ENCODE measurements around the gene REX1BD.
"Not testable (repeated sequence)": the region's sequence is repeated elsewhere in the genome, so short reads cannot be mapped to it uniquely, and the experiment has no call there.

Gene REX1BD

DNA sequence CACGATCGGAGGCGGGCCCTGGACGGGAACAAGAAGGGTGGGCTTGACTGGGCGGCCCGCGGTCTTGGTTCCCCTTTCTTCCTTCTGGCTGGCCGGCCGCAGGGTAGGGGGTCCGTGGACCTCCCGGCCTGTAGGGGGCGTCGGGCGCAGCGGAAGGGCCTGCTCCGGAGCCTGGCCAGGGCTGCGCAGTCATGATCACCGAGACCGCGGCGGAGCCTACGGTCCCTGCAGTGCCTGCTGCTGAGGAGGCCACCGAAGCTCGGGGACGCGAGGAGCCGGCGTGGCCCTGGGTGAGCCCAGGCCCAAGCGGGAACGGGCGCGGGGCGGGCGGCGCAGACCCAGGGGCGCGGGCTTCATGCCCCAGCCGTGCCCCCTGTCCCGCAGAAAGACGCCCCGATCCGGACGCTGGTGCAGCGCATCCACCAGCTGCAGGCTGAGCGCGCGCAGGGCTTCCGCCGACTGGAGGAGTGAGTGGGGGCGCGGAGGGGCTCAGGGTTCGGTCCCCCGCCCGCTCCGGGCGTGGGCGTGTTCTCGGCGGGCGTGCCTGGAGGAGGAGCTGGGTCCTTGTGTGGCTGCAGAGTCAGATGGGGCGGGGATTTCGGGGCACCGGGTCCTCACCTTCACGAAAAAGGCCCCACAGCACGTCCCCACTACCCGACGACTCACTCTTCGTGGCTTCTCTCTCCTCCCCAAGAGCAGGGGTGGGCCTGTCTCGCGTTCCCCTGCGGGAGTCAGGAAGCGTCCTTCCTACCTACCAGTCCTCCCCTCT lies at the start of gene REX1BD:
Gene REX1BD (plus strand): TSS at position 188 of the 769 bp plus-strand sequence. CDS start 4 bp downstream, at position 192.
- DNase-seq = peak; percentile 95

DNA sequence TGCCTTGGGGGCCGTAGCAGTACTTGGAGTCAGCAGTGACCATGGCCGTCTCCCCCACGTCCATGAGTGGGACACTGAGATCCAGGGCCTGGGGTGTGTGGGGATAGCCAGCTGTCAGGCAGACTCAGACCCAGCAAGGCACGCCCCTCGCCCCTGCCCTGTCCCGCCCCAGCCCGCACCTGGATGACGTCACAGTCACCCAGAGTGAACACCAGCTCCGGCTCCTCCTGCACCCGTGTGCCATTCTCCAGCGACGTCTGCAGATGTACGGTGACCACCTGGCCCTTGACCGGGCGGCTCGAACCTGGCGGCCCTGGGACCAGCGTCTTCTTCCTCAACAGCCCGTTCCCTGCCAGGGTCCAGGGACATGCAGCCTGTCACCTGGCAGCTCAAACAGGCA lies 49.2 kb upstream of the REX1BD start:
- no peak for DNase-seq

DNA sequence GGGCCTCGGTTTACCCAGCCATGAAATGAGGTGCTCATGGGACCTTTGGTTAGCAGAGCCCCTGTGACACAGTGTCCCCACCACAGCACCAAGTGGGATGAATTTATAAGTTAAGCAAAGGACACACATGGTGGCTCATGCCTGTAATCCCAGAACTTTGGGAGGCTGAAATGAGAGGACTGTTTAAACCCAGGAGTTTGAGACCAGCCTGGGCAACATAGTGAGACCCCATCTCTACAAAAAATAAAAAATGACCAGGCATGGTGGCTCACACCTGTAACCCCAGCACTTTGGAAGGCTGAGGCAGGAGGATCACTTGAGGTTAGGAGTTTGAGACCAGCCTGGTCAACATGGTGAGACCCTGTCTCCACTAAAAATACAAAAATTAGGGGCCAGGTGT lies 48.4 kb upstream of the REX1BD start:
- DNase-seq = not testable (repeated sequence)

DNA sequence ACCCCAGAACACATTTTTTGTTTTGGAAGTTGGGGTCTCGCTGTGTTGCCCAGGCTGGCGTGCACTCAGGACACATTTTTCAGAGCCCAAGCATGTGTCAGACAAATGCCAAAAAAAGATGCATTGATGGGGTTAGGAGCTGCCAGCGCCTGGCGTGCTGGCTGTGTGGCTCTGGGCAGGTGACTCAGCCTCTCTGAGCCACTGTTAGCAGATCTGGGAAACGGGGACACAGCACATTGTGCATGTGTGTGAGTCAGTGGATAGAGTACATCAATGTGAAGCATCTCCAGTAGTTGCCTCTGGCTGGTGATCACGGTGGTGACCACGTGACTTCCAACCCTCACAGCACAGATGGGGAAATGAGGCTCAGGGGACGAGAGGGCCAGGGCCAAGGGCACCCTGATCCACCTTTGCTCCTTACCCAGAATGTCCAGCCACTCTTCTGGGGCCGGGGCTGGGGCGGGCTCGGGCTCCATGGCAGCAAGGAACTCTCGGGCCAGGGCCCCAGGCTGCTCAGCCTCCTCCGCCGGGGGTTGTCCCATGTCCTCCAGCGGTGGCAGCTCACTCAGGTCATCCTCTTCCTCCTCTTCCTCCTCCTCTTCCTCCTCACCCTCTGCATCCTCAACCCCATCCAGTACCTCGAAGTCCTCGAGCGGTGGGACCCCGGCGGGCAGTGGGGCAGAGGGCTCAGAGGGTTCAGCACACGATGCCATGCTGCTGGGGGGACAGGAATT lies 47.2 kb upstream of the REX1BD start:
- DNase-seq = no peak

DNA sequence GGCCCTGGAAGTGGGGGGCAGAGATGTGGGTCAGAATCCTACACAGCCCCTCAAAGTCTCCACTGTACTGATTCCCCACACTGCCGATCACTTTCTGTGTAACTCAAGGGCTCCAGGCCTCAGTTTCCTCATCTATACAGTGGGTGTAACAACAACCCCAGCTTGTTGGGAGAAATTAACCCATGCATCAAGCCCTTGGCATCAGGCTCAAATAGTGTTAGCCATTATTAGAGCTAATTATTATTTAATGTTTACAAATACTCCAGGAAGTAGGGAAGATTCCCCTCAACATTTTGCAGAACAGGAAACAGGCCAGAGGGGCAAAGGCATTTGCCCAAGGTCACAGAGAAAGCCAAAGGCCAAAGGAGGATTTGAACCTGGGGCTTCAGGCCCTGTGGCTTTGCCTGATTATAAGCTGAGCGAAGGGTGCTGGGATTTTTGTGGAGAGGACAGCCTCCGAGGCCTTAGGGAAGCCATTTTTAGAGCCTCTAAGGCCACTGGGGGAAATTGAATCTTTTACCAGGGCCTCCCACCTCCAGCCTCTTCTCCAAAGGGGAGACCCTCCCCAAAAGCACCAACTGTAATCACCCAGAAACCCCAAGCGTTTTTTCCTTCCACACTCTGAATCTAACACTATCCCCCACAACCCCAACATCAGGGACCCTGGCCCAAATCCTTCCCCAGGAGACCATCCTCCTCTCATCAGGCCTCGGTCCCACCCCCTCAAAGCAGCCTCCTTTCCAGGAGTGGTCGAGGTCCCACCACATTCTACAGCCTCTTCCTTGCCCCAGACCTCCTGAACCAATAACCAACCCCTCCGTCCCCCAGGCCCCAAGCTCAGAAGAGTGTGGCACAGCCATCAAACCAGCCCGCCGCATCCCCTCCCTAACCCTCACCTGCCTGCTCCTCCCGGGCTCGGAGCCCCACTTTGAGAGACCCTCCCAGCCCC lies 46.3 kb upstream of the REX1BD start:
- peak; percentile 69 for DNase-seq

DNA sequence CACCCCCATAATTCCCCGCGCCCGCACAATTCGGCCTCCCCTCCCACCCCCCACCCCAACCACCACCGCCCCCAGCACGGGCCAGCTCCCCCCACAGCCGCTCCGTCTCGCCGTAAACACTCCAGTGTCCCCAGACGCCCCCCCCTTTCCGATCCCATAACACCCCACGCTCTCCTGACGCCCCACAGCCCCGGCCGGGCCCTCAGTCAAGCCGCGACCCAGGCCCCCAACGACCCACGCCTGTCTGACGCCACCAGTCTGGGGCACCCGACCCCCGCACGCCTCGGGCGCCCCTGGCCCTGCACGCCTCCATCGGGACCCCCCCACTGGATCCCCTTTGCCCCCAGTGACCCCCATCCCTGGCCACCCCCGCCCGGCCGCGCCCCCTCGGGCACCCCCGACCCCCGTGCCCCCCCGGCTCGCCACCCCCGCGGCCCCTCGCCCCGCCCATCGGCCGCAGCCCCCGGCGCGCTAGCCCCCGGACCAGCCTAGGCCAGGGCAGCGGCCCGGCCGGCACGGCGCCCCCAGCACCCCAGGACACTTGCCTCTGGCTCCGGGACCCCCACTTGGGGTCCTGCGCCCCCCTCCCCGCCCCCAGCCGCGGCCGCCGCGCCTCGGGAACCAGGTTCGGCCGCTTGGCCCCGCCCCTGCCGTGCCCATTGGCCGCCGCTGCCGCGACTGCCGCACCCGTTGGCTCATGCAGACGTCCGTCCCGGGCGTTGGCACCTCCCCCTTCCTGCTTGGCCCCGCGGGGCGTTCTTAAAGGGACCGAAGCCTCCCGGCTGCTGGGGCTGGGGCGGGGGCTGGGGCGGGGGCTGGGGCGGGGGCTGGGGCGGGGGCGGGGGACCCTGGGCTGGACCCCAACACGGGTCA lies 45.4 kb upstream of the REX1BD start, which contains the start of gene FKBP8:
Gene FKBP8 (minus strand): TSS at position 633 of the 873 bp plus-strand sequence. CDS start 1,603 bp downstream, outside the sequence.
- peak; percentile 98 for DNase-seq

DNA sequence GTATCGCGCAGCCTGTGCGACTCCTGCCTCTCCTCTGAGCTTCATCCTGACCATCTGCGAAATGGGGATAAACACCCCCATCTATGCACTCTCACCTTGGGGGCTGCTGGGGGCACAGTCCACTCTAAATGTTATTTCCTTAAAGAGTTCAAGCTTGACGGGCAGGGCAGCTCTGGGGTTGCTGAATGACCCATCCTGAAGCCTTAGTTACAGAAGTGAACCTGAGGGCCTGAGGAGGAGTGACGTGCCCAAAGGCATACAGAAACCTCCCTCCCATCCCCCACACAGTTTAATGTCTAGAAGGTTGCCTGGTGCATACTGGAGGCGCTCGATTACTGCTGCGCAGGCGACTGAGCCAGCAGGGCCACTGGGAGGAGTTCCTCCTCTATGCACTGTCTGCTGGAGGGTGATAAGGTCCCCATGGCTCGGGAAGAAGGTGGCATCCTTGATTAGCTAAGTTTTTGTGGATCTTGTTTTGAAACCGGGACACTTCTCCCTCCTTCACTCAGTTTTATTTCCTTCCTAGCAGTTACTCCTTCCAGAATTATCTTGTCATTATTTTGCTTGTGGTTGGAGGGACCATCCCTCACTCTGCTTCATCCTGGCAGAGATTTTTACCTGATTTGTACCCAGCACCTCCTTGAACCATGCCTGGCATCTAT lies 44.7 kb upstream of the REX1BD start:
- DNase-seq = peak; percentile 82

DNA sequence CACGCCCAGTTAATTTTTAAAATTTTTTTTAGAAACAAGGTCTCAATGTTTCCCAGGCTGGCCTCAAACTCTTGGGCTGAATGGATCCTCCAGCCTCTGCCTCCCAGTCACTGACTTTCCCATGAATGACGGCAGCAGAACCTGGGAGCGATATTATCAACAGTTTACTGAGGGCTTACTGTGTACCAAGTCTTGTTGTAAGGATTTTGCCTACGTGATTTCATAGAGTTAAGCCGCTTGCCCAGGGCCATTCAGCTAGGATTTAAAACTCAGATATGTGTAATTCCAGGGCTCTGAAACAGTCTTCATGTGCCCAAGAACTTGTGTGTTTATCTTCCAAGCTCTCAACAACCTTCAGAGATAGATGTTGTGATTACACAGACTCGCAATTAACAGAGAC lies 37.0 kb upstream of the REX1BD start:
- DNase-seq = no peak

DNA sequence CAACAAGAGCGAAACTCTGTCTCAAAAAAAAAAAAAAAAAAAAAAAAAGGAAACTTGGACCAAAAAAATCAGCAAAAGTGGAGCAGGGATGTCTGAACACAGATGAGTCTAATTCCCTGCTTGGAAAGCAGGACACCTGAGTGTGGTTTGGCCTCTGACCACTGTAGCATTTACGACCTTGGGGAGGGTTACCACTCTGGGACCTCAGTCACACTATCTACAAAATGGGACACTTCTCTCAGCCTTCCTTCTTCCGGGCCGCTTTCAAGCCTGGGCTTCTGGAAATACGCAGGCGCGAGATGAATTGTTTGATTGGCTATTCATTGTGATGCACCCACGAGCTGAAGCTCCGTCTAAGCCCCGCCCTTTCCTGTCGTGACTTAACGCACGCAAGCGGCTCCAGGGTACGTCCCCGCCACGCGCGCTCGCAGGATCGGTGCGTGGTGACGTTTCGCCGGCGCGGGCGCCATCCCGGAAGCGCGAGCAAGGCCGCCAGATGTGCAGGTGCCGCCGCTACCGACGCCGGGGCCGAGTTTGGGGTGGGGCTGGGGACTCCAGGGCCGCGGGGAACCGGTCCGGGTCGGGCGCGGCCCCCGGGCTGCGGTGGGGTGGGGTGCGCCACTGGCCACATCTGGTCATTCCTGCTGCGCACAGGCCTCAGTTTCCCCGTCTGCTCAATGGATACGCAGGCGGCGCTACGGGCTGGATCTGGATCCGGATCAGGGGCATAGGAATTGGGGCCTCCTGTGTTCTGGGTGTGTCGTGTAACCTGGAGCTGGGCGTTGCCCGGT lies 31.0 kb upstream of the REX1BD start, which contains the start of gene KXD1:
Gene KXD1 (plus strand): TSS at position 460 of the 791 bp plus-strand sequence. CDS start 4,187 bp downstream, outside the sequence.
- DNase-seq = peak; percentile 96

DNA sequence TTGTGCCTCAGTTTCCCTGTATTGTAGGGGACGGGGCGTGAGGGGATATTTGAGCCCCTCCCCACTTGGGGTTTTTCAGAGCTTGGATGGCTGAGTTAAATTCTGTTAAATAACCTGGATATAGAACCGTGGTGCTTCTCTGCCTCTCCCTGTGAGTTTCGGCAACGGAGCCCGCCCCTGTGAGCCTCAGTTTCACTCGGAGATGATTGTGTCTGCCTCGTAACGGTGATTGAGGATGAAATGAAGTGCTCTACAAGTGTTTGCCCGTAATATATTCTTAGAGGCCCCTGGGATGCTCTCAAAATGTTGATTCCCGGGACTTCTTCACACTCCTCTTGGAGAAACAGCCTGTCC lies 30.4 kb upstream of the REX1BD start:
- DNase-seq = no peak

DNA sequence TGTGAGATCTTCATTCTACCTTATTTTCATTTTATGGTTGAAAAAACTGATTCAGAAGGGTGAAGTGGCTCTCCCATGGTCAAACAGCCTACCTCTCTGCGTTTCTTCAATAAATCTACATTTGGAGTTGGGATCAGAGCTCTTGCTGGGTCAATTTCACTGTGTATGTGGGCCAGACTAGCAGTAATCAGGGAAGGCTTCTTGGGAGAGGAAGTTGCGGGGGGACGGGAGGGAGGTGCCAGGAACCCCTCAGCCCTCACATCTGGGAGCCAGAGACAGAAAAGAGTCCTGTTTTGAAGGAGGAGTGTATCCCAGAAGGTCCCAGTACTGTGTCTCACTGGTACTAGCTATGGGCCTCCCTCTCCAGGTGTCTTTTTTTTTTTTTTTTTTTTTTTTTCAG lies 30.0 kb upstream of the REX1BD start:
- no peak for DNase-seq

DNA sequence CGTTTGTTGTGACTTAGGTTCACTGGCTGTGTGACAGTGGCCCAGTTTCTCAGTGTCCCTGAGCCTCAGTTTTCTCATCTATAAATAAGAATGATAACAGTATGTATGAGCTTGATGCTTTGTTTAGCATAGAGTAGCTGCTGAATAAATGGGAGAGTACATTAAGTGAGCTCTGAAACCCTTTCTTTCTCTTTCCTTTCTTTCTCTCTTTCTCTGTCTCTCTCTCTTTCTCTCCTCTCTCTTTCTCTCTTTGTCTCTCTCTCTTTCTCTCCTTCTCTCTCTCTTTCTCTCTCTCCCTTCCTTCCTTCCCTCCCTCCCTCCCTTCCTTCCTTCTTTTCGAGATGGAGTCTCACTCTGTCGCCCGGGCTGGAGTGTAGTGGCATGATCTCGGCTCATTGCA lies 28.9 kb upstream of the REX1BD start:
- DNase-seq = no peak

DNA sequence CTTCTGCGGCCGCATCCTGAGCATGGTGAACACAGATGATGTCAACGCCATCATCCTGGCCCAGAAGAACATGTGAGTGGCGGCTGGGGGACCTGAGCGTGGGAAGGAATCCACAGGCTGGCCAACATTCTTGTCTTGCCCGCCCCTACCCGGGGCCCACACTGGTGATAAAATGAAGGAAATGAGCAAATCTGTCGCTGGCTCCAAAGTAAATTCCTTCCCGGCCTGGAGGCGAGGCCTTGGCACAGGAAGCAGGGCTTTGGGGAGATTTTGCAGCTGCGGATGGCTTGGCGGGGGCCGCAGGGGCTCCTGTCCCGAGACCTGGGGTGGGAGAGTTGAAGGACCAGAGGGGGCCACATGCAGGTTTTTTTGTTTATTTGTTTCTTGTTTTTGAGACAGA lies 26.5 kb upstream of the REX1BD start:
- DNase-seq = no peak

DNA sequence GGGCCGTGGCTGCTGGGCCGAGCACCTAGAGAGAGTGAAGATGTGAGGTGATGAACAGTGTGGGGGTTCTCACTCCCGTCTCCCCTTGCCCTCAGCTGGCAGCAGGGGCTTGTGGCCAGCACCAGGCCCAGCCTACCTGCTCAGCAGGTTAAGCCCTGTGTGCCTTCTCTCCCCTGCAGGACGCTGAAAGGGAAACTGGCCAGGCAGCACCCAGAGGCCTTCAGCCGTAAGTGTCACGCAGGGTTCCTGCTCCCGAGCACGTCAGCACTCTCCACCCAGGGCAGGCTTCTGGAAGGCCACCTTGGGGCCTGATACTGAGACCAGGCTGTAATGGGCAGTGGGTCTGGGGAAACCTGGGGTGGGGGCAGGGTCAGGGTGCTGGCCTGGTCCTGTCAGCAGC lies 21.6 kb upstream of the REX1BD start:
- no peak for DNase-seq

DNA sequence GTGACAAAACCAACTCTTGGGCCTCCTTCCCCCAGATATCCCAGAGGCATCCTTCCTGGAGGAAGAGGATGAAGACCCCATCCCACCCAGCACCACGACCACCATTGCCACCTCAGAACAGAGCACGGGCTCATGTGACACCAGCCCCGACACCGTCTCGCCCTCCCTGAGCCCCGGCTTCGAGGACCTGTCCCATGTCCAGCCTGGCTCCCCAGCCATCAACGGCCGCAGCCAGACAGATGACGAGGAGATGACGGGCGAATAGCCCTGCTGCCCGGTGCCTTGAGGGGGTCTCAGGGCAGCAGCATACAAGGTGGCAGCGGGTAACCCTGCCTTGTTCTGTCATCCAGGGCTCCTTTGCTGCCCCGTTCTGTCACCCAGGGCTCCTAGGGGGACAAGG lies 20.2 kb upstream of the REX1BD start:
- no peak for DNase-seq

DNA sequence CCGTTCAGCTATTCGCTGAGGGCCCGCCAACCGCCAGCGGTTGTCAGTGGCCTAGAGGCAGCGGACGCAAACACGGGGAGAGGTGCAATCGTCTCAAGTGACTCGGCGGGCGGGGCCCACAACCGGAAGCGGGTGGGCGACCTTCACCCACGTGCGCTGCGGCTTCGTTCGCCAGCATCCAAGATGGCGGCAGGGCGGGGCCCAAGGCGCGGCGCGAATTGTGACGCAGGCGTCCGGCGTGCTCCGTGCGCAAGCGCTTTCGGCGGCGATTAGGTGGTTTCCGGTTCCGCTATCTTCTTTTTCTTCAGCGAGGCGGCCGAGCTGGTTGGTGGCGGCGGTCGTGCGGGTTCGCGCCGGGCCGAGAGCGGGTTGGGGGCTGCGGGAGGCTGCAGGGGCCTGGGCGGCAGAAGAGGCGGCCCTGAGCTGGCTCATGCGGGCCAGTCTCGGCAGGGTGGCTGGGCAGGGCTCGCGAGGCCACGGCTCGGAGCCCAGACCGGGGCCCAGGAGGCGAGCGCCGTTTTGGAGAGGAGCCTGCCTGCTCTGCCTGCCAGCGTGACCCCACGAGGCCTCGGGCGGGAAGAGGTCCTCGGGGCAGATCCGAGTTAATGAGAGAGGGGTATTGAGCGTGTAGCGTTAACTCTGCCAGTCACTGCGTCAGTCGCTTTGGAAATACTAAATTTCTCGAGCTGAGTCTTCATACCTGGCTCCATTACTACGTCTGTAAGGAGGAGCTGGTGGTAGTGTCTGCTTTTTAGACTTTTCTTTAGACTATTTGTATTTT lies 16.8 kb upstream of the REX1BD start, which contains the start of gene UBA52:
Gene UBA52 (plus strand): TSS at position 294 of the 781 bp plus-strand sequence. CDS start 1,444 bp downstream, outside the sequence.
- peak; percentile 99 for DNase-seq

DNA sequence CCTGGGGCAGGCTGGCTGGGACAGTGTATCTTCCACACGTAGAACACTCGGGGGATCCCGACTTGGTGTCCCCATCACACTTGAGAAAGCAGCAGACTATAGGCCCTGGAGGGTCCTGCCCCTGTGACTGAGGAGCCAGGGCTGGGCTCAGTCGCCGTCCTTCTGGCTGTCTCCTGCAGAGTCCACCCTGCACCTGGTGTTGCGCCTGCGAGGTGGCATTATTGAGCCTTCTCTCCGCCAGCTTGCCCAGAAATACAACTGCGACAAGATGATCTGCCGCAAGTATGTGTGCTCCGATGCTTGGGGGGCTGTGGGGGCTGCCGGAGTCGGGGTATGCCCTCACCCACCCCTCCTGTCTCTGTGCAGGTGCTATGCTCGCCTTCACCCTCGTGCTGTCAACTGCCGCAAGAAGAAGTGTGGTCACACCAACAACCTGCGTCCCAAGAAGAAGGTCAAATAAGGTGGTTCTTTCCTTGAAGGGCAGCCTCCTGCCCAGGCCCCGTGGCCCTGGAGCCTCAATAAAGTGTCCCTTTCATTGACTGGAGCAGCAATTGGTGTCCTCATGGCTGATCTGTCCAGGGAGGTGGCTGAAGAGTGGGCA lies 13.8 kb upstream of the REX1BD start:
- DNase-seq = peak; percentile 49

DNA sequence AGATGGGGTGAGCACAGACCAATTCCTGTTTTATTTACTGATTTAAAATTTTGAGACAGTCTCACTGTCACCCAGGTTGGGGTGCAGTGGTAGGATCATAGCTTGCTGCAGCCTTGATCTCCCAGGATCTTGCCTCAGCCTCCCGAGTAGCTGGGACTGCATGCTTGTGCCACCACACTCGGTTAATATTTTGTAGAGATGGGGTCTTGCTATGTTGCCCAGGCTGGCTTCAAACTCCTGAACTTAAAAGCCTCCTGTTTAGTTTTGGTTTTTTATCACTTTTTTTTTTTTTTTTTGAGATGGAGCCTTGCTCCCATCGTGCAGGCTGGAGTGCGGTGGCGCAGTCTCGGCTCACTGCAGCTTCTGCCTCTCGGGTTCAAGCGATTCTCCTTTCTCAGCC lies 12.2 kb upstream of the REX1BD start:
- no peak for DNase-seq

DNA sequence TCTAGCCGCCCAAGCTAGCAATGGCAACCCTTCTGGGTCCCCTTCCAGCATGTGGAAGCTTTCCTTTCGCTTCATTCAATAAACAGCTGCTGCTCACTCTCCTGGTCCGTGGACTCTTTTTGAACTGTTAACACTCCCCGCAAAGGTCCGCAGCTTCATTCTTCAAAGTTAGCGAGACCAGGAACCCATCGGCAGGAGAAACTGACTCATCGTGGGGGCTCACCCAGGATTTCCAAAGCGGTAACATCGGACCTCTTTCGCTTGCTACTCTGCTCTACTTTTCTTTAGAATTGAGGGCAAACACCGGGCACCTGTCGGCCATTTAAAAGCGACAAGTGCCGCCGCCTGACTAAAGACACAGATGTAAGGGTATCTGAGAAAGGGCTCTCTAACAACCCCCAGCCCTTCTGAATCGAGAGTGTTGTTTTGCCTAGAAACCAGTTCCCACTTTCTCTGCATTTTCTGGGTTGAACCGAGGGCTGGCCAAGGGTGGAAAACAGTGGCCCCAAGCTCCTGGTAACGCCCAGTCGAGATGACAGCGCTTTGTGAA lies 11.2 kb upstream of the REX1BD start:
- no peak for DNase-seq
